DOHH2 (cell line): ENCODE measurements around the gene SPRR2F.

Experiments used
- H3F3A ChIP-seq: fragments of 200-600 bp; sonication (generic), shearing (Covaris generic); 2 replicates; pipeline ENCODE4 v1.6.0; 2016; ENCODE audit warnings: antibody characterized with exemption, mild to moderate bottlenecking; ENCODE audit not compliant: control insufficient read depth, insufficient read depth
- H3K27ac ChIP-seq: fragments of 200-600 bp; sonication (generic); 2 replicates; pipeline ENCODE4 v1.5.1; 2014; ENCODE audit warnings: low read depth, mild to moderate bottlenecking, low read length, moderate library complexity
- H3K27me3 ChIP-seq: fragments of 200-600 bp; sonication (generic); 2 replicates; pipeline ENCODE4 v1.6.1; 2014; ENCODE audit warnings: mild to moderate bottlenecking, low read length, mixed read lengths; ENCODE audit not compliant: control insufficient read depth
- H3K36me3 ChIP-seq: fragments of 200-600 bp; sonication (generic); 2 replicates; pipeline ENCODE4 v1.6.1; 2014; ENCODE audit warnings: mild to moderate bottlenecking, low read length, moderate library complexity, mixed read lengths; ENCODE audit not compliant: control insufficient read depth
- H3K4me1 ChIP-seq: fragments of 200-600 bp; sonication (generic); 2 replicates; pipeline ENCODE4 v1.6.1; 2014; ENCODE audit warnings: mild to moderate bottlenecking, low read length, mixed read lengths; ENCODE audit not compliant: control insufficient read depth
- H3K4me2 ChIP-seq: fragments of 200-600 bp; sonication (generic); 2 replicates; pipeline ENCODE4 v1.6.0; 2014; ENCODE audit warnings: mild to moderate bottlenecking, low read length, moderate library complexity
- H3K4me3 ChIP-seq: fragments of 200-600 bp; sonication (generic); 2 replicates; pipeline ENCODE4 v1.5.1; 2014; ENCODE audit warnings: mild to moderate bottlenecking, low read length, mixed read lengths
- H3K79me2 ChIP-seq: fragments of 200-600 bp; sonication (generic); 2 replicates; pipeline ENCODE4 v1.6.1; 2014; ENCODE audit warnings: mild to moderate bottlenecking, low read length, mixed read lengths; ENCODE audit not compliant: control insufficient read depth
- H3K9me2 ChIP-seq: fragments of 200-600 bp; sonication (generic); replicated peaks from 2 replicates; pipeline ENCODE4 v1.6.1; 2014; ENCODE audit warnings: mild to moderate bottlenecking, low read length, mixed read lengths; ENCODE audit not compliant: control insufficient read depth
- H3K9me3 ChIP-seq: fragments of 200-600 bp; sonication (generic); 2 replicates; pipeline ENCODE4 v1.6.1; 2014; ENCODE audit warnings: antibody characterized with exemption, low read length, mixed read lengths; ENCODE audit not compliant: control insufficient read depth, insufficient read depth
- H4K20me1 ChIP-seq: fragments of 200-600 bp; sonication (generic); 2 replicates; pipeline ENCODE4 v1.6.0; 2014; ENCODE audit warnings: low read depth, mild to moderate bottlenecking, antibody characterized with exemption, low read length, moderate library complexity; ENCODE audit not compliant: control insufficient read depth, insufficient read depth
- EZH2phosphoT487 ChIP-seq: fragments of 200-600 bp; sonication (generic); IDR thresholded peaks from 2 replicates; pipeline ENCODE4 v1.6.1; 2017; ENCODE audit warnings: borderline replicate concordance, mild to moderate bottlenecking, antibody characterized with exemption, low read length, moderate library complexity, mixed read lengths
- TF ChIP-seq, protein P1 (sequence below): fragments of 200-600 bp; sonication (generic); IDR thresholded peaks from one replicate; pipeline ENCODE4 v1.5.1; 2014; ENCODE audit warnings: antibody characterized with exemption, mild to moderate bottlenecking, low read depth, low read length; ENCODE audit not compliant: poor library complexity, severe bottlenecking

The SPRR2F gene

DNA sequence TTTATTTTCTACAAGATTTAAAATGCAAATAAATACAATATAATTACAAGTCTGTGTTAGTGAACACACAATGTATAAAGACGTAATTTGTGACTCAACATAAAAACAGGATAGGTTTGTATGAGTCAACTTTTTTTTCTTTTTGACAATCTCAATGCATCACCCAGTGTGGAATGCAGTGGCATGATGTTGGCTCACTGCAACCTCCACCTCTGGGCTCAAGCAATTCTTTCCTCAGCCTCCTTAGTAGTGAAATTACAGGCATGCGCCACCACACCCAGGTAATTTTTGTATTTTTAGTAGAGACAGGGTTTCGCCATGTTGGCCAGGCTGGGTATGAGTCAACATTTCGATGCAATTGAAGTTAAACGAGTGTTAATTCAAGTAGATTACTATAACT is 13.1 kb downstream of the SPRR2F start:
- H3K9me2 ChIP-seq: no peaks in the 10 kb centered on the region
- no peaks in the 10 kb centered on the region; the same call in 1 of the 2 replicates for H3K9me3 ChIP-seq
- no peak overlapping the region for H3K27ac ChIP-seq
- no peaks in the 10 kb centered on the region for H3K4me1 ChIP-seq
- no peaks in the 10 kb centered on the region for H3K79me2 ChIP-seq
- no peaks in the 10 kb centered on the region for H3K36me3 ChIP-seq
- H3K27me3 ChIP-seq: no peaks in the 10 kb centered on the region
- no peak overlapping the region for H3K4me3 ChIP-seq
- no peak overlapping the region for H3K4me2 ChIP-seq
- TF ChIP-seq EZH2phosphoT487: no peak
- TF ChIP-seq, protein P1, sequence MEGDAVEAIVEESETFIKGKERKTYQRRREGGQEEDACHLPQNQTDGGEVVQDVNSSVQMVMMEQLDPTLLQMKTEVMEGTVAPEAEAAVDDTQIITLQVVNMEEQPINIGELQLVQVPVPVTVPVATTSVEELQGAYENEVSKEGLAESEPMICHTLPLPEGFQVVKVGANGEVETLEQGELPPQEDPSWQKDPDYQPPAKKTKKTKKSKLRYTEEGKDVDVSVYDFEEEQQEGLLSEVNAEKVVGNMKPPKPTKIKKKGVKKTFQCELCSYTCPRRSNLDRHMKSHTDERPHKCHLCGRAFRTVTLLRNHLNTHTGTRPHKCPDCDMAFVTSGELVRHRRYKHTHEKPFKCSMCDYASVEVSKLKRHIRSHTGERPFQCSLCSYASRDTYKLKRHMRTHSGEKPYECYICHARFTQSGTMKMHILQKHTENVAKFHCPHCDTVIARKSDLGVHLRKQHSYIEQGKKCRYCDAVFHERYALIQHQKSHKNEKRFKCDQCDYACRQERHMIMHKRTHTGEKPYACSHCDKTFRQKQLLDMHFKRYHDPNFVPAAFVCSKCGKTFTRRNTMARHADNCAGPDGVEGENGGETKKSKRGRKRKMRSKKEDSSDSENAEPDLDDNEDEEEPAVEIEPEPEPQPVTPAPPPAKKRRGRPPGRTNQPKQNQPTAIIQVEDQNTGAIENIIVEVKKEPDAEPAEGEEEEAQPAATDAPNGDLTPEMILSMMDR: no peak
- H4K20me1 ChIP-seq: no peaks in the 10 kb centered on the region
- H3F3A ChIP-seq: no peaks in the 10 kb centered on the region

DNA sequence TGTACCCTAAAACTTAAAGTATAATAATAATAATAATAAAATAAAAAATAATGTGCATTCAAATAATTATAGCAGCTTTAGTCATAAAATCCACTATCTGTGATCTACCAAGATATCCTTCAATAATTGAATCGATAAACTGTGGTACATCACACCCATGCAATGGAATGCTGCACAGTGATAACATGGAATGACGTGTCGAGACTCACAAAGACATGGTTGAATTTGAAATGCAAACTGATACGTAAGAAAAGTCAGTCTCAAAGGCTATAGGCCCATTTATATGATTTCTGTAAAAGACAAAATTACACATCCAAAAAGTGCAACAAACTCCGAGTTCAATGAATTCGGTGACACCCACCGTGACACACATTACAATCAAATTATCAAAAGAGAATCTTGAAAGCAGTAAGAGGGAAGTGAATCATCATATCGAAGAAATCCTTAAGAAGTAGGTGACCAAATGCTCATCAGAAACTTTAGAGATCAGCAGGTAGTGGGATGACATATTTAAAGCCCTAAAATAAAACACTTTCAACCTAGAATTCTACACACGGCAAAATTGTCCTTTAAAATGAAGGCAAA is 13.8 kb downstream of the SPRR2F start:
- no peak overlapping the region for H3K27ac ChIP-seq
- H3K4me1 ChIP-seq: no peaks in the 10 kb centered on the region
- H3K9me2 ChIP-seq: no peaks in the 10 kb centered on the region
- no peaks in the 10 kb centered on the region for H3K9me3 ChIP-seq
- no peak overlapping the region for H3K4me2 ChIP-seq
- H3K36me3 ChIP-seq: no peaks in the 10 kb centered on the region
- no peaks in the 10 kb centered on the region for H3K79me2 ChIP-seq
- TF ChIP-seq, protein P1: no peak
- no peak for TF ChIP-seq EZH2phosphoT487
- H3F3A ChIP-seq: no peaks in the 10 kb centered on the region
- H3K27me3 ChIP-seq: no peaks in the 10 kb centered on the region
- H3K4me3 ChIP-seq: no peak overlapping the region
- H4K20me1 ChIP-seq: no peaks in the 10 kb centered on the region

DNA sequence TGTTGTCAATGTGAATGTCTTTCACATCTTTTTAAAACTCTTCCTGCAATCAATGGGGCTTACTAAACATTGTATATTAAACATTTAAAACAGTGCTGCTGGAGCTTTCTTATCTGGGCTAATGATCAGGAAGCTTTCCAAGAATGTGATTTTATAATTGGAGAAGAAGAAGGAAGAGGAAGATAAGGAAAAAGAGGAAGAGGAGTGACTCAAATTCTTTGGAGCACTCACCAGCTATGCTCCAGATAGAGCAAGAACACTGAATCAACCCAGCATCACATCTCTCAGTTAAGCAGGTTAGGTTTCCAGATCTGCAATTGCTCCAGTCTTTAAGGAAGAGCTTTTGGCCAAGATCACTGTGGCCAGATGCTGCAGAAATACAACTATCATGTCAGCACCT is 17.6 kb downstream of the SPRR2F start:
- TF ChIP-seq EZH2phosphoT487: no peak
- TF ChIP-seq, protein P1: no peak
- no peaks in the 10 kb centered on the region for H3K27me3 ChIP-seq
- no peaks in the 10 kb centered on the region for H3K79me2 ChIP-seq
- H3F3A ChIP-seq: no peaks in the 10 kb centered on the region
- no peaks in the 10 kb centered on the region for H3K9me2 ChIP-seq
- no peaks in the 10 kb centered on the region for H3K36me3 ChIP-seq
- H3K4me3 ChIP-seq: no peak overlapping the region
- H3K4me2 ChIP-seq: no peak overlapping the region
- H3K27ac ChIP-seq: no peak overlapping the region
- H3K4me1 ChIP-seq: peaks cover 1% of the 10 kb centered on the region; the same call in 1 of the 2 replicates
- no peaks in the 10 kb centered on the region for H3K9me3 ChIP-seq
- H4K20me1 ChIP-seq: no peaks in the 10 kb centered on the region
